ENCODE measurements around the gene HOMER2. TPM values are rescaled to one million over a fixed set of nuclear protein-coding genes. Genes with fewer than 3 reads are reported as not detected.
"Not testable (repeated sequence)": the region's sequence is repeated elsewhere in the genome, so short reads cannot be mapped to it uniquely, and the experiment has no call there.

The HOMER2 gene
- 27.1 and 28.6 TPM in 2 replicates for total RNA-seq (2014; rRNA removed; shearing (Covaris generic))
- polyA plus RNA-seq (2015; cell fraction: cytosol; rRNA removed) = 10.7 and 12.2 TPM in 2 replicates
- polyA plus RNA-seq (2015; cell fraction: nucleus; rRNA removed) = 6.9 and 7.1 TPM in 2 replicates

- DNase-seq (ENCODE audit: low read depth) = no peak
Observed at GRCh38 chr15:82952158-82953081, at the start of gene HOMER2. Gene HOMER2 (minus strand): TSS chr15:82952720. CDS start chr15:82952535, 185 bp downstream.

- not testable (repeated sequence) for DNase-seq (ENCODE audit: low read depth)
Observed at GRCh38 chr15:83000672-83001031, 48.1 kb upstream of the HOMER2 start.

- peak; percentile 60 for DNase-seq (ENCODE audit: low read depth)
Observed at GRCh38 chr15:82999905-83000671, 47.6 kb upstream of the HOMER2 start.

GRCh38 chr15:82999426-82999825 is 46.9 kb upstream of the HOMER2 start:
- DNase-seq (ENCODE audit: low read depth) = no peak

GRCh38 chr15:82995938-82996337 is 43.4 kb upstream of the HOMER2 start:
- no peak for DNase-seq (ENCODE audit: low read depth)

- no peak for DNase-seq (ENCODE audit: low read depth)
Observed at GRCh38 chr15:82995076-82995475, 42.6 kb upstream of the HOMER2 start.

GRCh38 chr15:82993144-82993543 is 40.6 kb upstream of the HOMER2 start:
- DNase-seq (ENCODE audit: low read depth) = no peak

- DNase-seq (ENCODE audit: low read depth) = no peak
Observed at GRCh38 chr15:82992436-82992998, 40.0 kb upstream of the HOMER2 start.

GRCh38 chr15:82986442-82986780 is 33.9 kb upstream of the HOMER2 start:
- DNase-seq (ENCODE audit: low read depth) = no peak

GRCh38 chr15:82985688-82986441 is 33.3 kb upstream of the HOMER2 start, which contains the start of gene RAMAC:
Gene RAMAC (plus strand): TSS chr15:82986210. CDS start chr15:82989019, 2,809 bp downstream.
- peak; percentile 89 for DNase-seq (ENCODE audit: low read depth)

- DNase-seq (ENCODE audit: low read depth) = no peak
Observed at GRCh38 chr15:82980981-82981380, 28.5 kb upstream of the HOMER2 start.

- no peak for DNase-seq (ENCODE audit: low read depth)
Observed at GRCh38 chr15:82979726-82980125, 27.2 kb upstream of the HOMER2 start.

GRCh38 chr15:82978438-82978837 is 25.9 kb upstream of the HOMER2 start:
- no peak for DNase-seq (ENCODE audit: low read depth)

- no peak for DNase-seq (ENCODE audit: low read depth)
Observed at GRCh38 chr15:82977076-82977475, 24.6 kb upstream of the HOMER2 start.

- DNase-seq (ENCODE audit: low read depth) = no peak
Observed at GRCh38 chr15:82972990-82973389, 20.5 kb upstream of the HOMER2 start.

- no peak for DNase-seq (ENCODE audit: low read depth)
Observed at GRCh38 chr15:82971218-82971984, 18.9 kb upstream of the HOMER2 start.

- no peak for DNase-seq (ENCODE audit: low read depth)
Observed at GRCh38 chr15:82970696-82971095, 18.2 kb upstream of the HOMER2 start.

- DNase-seq (ENCODE audit: low read depth) = no peak
Observed at GRCh38 chr15:82970078-82970686, 17.7 kb upstream of the HOMER2 start.

GRCh38 chr15:82969353-82969752 is 16.8 kb upstream of the HOMER2 start:
- DNase-seq (ENCODE audit: low read depth) = no peak

- DNase-seq (ENCODE audit: low read depth) = peak; percentile 59
Observed at GRCh38 chr15:82968066-82968465, 15.5 kb upstream of the HOMER2 start.
